Neutrophil (primary cell): Measurements from ENCODE around the gene SIRPG.

Source experiments
- H3K27ac ChIP-seq: fragments of 200-600 bp; sonication (generic); 2 replicates; pipeline ENCODE4 v1.5.1; 2016; ENCODE audit warnings: mild to moderate bottlenecking, moderate library complexity
- H3K27me3 ChIP-seq: fragments of 200-600 bp; sonication (generic); 2 replicates; pipeline ENCODE4 v1.6.0; 2016; ENCODE audit warnings: mild to moderate bottlenecking
- H3K36me3 ChIP-seq: fragments of 200-600 bp; sonication (generic); 2 replicates; pipeline ENCODE4 v1.5.1; 2017
- H3K4me1 ChIP-seq, 2 experiments: fragments of 200-600 bp in 1 of 2; sonication (generic) in 1 of 2; 1 replicate in 1 of 2; 2 replicates in 1 of 2; pipeline versions ENCODE4 v1.5.1 to v1.6.1; 2013 to 2016; ENCODE audit warnings: low read depth in 1 of 2, low read length in 1 of 2, mild to moderate bottlenecking in 1 of 2, moderate library complexity in 1 of 2; ENCODE audit not compliant: control insufficient read depth in 1 of 2, insufficient read depth in 1 of 2
- H3K4me3 ChIP-seq, 2 experiments: fragments of 200-600 bp in 1 of 2; sonication (generic) in 1 of 2; 1 replicate in 1 of 2; 2 replicates in 1 of 2; pipeline ENCODE4 v1.5.1; 2013 to 2016; ENCODE audit warnings: low read depth in 1 of 2, low read length in 1 of 2, mild to moderate bottlenecking in 1 of 2, moderate library complexity in 1 of 2
- H3K9me3 ChIP-seq: fragments of 200-600 bp; sonication (generic); 2 replicates; pipeline ENCODE4 v1.5.1; 2016
- TF ChIP-seq, protein P1 (sequence below): fragments of 200-600 bp; sonication (generic); IDR thresholded peaks from 2 replicates; pipeline ENCODE4 v1.5.1; 2016; ENCODE audit warnings: antibody characterized with exemption

The SIRPG gene

DNA sequence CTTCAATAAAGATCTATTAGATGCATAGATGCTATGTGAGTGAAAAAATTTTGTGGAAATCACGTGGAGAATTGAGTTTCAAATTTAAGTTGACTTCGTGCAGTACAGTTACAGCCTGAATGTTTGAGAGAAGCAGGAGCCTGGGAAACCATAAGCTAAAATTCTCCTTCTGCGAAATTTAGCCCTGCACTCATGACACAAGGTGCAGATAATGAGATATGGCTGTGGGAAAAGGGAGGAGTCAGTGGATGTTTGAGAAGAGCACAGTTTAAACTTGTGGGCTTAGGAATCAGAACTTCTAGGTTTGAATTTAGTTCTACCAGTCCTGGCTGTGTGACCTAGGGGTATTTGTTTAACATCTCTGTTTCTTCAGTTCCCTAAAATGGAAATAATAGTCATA is 32.1 kb upstream of the SIRPG start:
- Histone ChIP-seq H3K4me3 (no peak overlapping the region), H3K9me3 (no peaks in the 10 kb centered on the region), H3K27me3 (peaks cover 30% of the 10 kb centered on the region), H3K36me3 (no peaks in the 10 kb centered on the region), H3K4me1 (no peaks in the 10 kb centered on the region), H3K27ac (no peak overlapping the region)
- TF ChIP-seq, protein P1, sequence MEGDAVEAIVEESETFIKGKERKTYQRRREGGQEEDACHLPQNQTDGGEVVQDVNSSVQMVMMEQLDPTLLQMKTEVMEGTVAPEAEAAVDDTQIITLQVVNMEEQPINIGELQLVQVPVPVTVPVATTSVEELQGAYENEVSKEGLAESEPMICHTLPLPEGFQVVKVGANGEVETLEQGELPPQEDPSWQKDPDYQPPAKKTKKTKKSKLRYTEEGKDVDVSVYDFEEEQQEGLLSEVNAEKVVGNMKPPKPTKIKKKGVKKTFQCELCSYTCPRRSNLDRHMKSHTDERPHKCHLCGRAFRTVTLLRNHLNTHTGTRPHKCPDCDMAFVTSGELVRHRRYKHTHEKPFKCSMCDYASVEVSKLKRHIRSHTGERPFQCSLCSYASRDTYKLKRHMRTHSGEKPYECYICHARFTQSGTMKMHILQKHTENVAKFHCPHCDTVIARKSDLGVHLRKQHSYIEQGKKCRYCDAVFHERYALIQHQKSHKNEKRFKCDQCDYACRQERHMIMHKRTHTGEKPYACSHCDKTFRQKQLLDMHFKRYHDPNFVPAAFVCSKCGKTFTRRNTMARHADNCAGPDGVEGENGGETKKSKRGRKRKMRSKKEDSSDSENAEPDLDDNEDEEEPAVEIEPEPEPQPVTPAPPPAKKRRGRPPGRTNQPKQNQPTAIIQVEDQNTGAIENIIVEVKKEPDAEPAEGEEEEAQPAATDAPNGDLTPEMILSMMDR: no peak

DNA sequence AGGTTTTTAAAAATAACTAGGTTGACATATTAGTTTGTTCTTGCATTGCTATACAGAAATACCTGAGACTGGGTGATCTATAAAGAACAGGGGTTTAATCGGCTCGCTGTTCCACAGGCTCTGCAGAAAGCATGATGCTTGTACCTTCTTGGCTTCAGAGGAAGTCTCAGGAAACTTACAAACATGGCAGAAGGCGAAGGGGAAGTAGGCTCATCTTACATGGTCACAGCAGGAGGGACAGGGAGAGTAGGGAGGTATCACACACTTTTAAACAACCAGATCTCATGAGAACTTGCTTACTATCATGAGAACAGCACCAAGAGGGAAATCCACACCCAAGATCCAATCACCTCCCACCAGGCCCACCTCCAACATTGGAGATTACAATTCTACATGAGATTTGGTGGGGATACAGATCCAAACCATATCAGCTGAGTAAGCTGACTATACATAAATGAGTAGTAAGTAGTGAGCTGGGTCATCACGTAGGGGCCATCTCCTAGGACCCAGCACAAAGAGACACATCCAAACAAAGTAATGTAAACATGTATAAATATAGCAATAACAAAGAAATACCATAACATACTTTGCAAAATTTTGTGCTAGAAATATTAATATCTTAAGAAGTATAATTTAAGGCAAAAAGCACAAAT is 31.4 kb upstream of the SIRPG start:
- no peaks in the 10 kb centered on the region for H3K9me3 ChIP-seq
- H3K4me1 ChIP-seq: no peaks in the 10 kb centered on the region
- H3K27me3 ChIP-seq: peaks cover 23% of the 10 kb centered on the region
- H3K27ac ChIP-seq: no peak overlapping the region
- H3K36me3 ChIP-seq: no peaks in the 10 kb centered on the region
- no peak overlapping the region for H3K4me3 ChIP-seq
- TF ChIP-seq, protein P1: no peak

DNA sequence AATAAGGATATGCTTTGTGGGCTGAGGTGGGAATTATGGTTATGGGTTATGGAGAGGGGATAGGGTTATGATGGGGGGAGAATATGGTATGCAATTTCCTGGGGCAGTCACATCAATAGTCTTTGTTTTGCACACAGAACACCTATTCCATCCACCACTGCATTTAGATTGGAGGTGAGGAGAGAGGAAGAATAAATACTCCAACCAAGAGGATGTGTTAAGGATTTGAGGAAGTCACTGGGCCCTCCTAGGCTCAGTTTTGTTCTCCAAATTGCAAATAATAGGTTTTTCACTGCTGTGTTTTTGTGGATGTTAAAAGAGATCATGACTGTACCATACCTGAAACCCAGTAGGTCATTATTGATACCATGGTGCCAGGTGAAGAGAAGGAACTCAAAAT is 29.5 kb upstream of the SIRPG start:
- Histone ChIP-seq H3K27me3 (peaks cover 3% of the 10 kb centered on the region), H3K9me3 (no peaks in the 10 kb centered on the region), H3K4me3 (no peak overlapping the region), H3K4me1 (no peaks in the 10 kb centered on the region), H3K36me3 (no peaks in the 10 kb centered on the region), H3K27ac (no peak overlapping the region)
- TF ChIP-seq, protein P1: no peak

GRCh38 chr20:1686151-1686748 is 28.7 kb upstream of the SIRPG start:
- Histone ChIP-seq H3K4me1 (no peaks in the 10 kb centered on the region), H3K27me3 (peaks cover 3% of the 10 kb centered on the region), H3K9me3 (no peaks in the 10 kb centered on the region), H3K27ac (no peak overlapping the region), H3K4me3 (no peak overlapping the region), H3K36me3 (no peaks in the 10 kb centered on the region)
- TF ChIP-seq, protein P1: no peak

DNA sequence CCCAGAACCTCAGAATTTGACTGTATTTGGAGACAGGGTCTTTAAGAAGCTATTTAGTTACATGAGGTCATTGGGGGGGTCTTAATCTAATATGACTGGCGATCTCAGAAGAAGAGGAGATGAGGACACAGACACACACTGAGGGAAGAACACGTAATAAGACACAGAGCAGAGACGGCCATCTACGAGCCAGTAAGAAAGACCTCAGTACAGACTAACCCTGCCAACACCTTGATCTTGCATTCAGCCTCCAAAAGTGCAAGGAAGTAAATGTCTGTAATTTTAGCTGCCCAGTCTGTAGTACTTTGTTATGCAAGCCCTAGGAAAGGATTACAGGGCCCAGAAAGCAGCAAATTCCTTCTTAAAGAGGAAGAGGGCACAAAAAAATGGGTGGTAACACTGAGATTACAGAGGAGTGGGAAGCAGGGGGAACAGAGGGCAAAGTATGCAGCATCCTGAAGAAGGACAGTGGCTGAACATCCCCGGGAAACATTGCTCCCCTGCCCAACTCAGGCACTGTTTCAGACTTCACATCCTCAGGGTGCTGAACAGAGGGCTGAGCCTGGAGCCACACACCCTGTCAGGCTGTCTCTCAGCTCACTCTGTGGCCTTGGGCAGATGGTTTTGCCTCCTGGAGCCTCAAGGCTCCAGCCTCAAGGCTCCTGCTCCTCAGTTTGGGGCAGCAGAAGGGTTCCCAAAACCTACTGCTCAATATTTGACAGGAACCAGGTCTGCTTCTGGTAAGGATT is 27.9 kb upstream of the SIRPG start:
- Histone ChIP-seq H3K4me1 (no peaks in the 10 kb centered on the region), H3K27me3 (peaks cover 3% of the 10 kb centered on the region), H3K4me3 (no peak overlapping the region), H3K36me3 (no peaks in the 10 kb centered on the region), H3K9me3 (no peaks in the 10 kb centered on the region), H3K27ac (no peak overlapping the region)
- TF ChIP-seq, protein P1: no peak
